ENCODE data around the gene FGFR4.
A peak's percentile ranks its signal among the peaks of the same experiment; 100 is the strongest.

FGFR4 gene

GRCh38 chr5:177131352-177132135, 44.8 kb downstream of the FGFR4 start:
- DNase-seq (ENCODE audit: low read depth) = no peak
- H3K4me3 ChIP-seq (replicated peaks; ENCODE audit: low read depth, low read length) = no peak overlapping the region
- TF ChIP-seq CTCF (IDR thresholded peaks at IDR 0.05; ENCODE audit: low read length, missing control alignments) = no peak

GRCh38 chr5:177132136-177133095, 45.7 kb downstream of the FGFR4 start:
- H3K4me3 ChIP-seq (replicated peaks; ENCODE audit: low read depth, low read length) = no peak overlapping the region
- DNase-seq (ENCODE audit: low read depth) = no peak
- TF ChIP-seq CTCF (IDR thresholded peaks at IDR 0.05; ENCODE audit: low read length, missing control alignments) = no peak

GRCh38 chr5:177133096-177133852, 46.6 kb downstream of the FGFR4 start, which contains the start of gene NSD1:
Gene NSD1, plus strand, starts transcription at chr5:177133773. Its CDS starts 1,331 bp downstream, at chr5:177135104.
- peak; percentile 63 for DNase-seq (ENCODE audit: low read depth)
- TF ChIP-seq CTCF (IDR thresholded peaks at IDR 0.05; ENCODE audit: low read length, missing control alignments) = no peak
- peak within 1 kb of the TSS; percentile 58 for H3K4me3 ChIP-seq (replicated peaks; ENCODE audit: low read depth, low read length)

GRCh38 chr5:177133853-177134696, 47.4 kb downstream of the FGFR4 start:
- H3K4me3 ChIP-seq (replicated peaks; ENCODE audit: low read depth, low read length) = peak overlapping the region; percentile 58
- no peak for DNase-seq (ENCODE audit: low read depth)
- no peak for TF ChIP-seq CTCF (IDR thresholded peaks at IDR 0.05; ENCODE audit: low read length, missing control alignments)

- H3K4me3 ChIP-seq (replicated peaks; ENCODE audit: low read depth, low read length) = peak overlapping the region; percentile 58
- DNase-seq (ENCODE audit: low read depth) = no peak
Observed at GRCh38 chr5:177134697-177135225, 48.0 kb downstream of the FGFR4 start.

More at GRCh38 chr5:177134697-177135225, 48.0 kb downstream of the FGFR4 start:
- no peak for TF ChIP-seq CTCF (IDR thresholded peaks at IDR 0.05; ENCODE audit: low read length, missing control alignments)
